ENCODE data around the gene RAB22A. TPM values are rescaled to one million over a fixed set of nuclear protein-coding genes. Genes with fewer than 3 reads are reported as not detected.

The RAB22A gene
- total and polyA plus RNA-seq, 9 of the 15 experiments (the other 6 are each of a cell fraction or from before 2014, with no cell fraction given), result 1.1 to 8.0 (median 6.7) TPM

DNA sequence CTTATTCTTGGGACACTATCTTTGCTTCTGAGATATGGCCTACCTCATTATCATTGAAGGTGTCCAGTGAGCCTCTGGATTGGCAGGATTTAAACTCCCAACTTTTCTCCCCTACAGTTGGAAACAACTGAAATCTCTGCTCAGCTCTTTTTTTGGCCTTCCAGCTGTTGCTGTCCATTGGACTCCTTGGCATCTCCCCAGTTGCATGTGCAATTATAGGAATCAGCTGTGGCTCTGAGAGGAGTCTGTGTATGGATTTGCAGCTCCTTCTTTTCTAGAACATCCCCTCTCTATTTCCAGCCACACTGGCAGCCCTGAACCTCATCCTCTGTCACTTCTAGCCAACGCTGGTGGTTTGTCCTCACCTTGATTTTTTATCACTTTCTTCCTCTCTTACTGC is 21.2 kb downstream of the RAB22A start (continued):
- no peak for TF ChIP-seq HMBOX1 (IDR thresholded peaks at IDR 0.05)
- TF ChIP-seq PPARD (CRISPR knock-in tag; IDR thresholded peaks at IDR 0.05), result no peak
- no peak for TF ChIP-seq MTA2 (IDR thresholded peaks at IDR 0.05; ENCODE audit: low read depth)
- TF ChIP-seq PHB (CRISPR knock-in tag; IDR thresholded peaks at IDR 0.05), result no peak
- no peak for TF ChIP-seq ZNF77 (CRISPR knock-in tag; IDR thresholded peaks at IDR 0.05)

GRCh38 chr20:58331961-58332551 is 22.5 kb downstream of the RAB22A start:
- Histone ChIP-seq H3K27me3 (ENCODE audit: control insufficient read depth in 2 of 2, insufficient read depth in 2 of 2, low read length in 2 of 2) (no peaks in the 10 kb centered on the region), H3K4me1 (replicated peaks in 1 of 2; ENCODE audit: control insufficient read depth in 2 of 2, insufficient read depth in 2 of 2, low read length in 2 of 2) (peaks cover 0 to 5% of the 10 kb centered on the region in 2 experiments; a peak in 2 of 5 replicates), H2AFZ (ENCODE audit: low read depth, low read length) (no peak overlapping the region), H3K4me3 (no peak overlapping the region), H3K79me2 (ENCODE audit: control insufficient read depth, insufficient read depth, low read length) (peaks cover 38% of the 10 kb centered on the region), H3K27ac (ENCODE audit: extremely low read depth, low read depth, low read length) (no peak overlapping the region), H3K9me1 (ENCODE audit: control insufficient read depth, insufficient read depth, low read length) (no peaks in the 10 kb centered on the region), H3K9ac (ENCODE audit: insufficient read depth in 1 of 2, low read depth in 2 of 2, low read length in 2 of 2) (no peak overlapping the region), H3K36me3 (ENCODE audit: control insufficient read depth, insufficient read depth, low read length) (peaks cover 16% of the 10 kb centered on the region; the same call in 2 of the 3 replicates), H4K20me1 (replicated peaks; ENCODE audit: control insufficient read depth, insufficient read depth, low read length) (0 out of 2 replicates have a peak, but pooled peaks cover 2% of the 10 kb centered on the region), H3K9me3 (replicated peaks; ENCODE audit: control insufficient read depth, insufficient read depth, low read depth, low read length) (no peaks in the 10 kb centered on the region), H3K4me2 (ENCODE audit: insufficient read depth, low read length) (no peak overlapping the region)
- in situ Hi-C loops (cut with MboI) (no loop called here), intact Hi-C loops (cut with micrococcal nuclease) (no loop called here)
- ChIA-PET POLR2A (interaction anchor here (0.6 to 1.2 kb wide), 3 partner anchors 20 to 31 kb away, joined by 3 to 4 read pairs (median 3); no protein-coding TSS in a partner anchor), CTCF (ENCODE audit: low intra/inter-chr PET ratio) (no interaction called here)
- WGBS (ENCODE audit: insufficient coverage, low coverage, missing lambda C conversion rate), result 69% methylated on average over 3 of the region's 3 CpGs
- DNase-seq (ENCODE audit: extremely low read depth in 1 of 4, low spot score in 3 of 4) (no peak), ATAC-seq (no peak), FAIRE-seq (no peak)
- no TSS peak for BruUV-seq (replicated peaks)
- TF ChIP-seq ZNF277 (CRISPR knock-in tag; IDR thresholded peaks at IDR 0.05; ENCODE audit: borderline replicate concordance) (no peak), BHLHE40 (IDR thresholded peaks at IDR 0.05; ENCODE audit: low read length) (no peak), ATF7 (IDR thresholded peaks at IDR 0.05) (no peak), PPARD (CRISPR knock-in tag; IDR thresholded peaks at IDR 0.05) (no peak), PYGO2 (tag; IDR thresholded peaks at IDR 0.05) (no peak), FOXJ2 (tag; IDR thresholded peaks at IDR 0.05) (no peak), CBX8 (IDR thresholded peaks at IDR 0.05; ENCODE audit: borderline replicate concordance, extremely low read depth, low read depth, low read length, poor library complexity, severe bottlenecking) (no peak), TSHZ1 (CRISPR knock-in tag; IDR thresholded peaks at IDR 0.05) (no peak)
- TF ChIP-seq, protein P1, sequence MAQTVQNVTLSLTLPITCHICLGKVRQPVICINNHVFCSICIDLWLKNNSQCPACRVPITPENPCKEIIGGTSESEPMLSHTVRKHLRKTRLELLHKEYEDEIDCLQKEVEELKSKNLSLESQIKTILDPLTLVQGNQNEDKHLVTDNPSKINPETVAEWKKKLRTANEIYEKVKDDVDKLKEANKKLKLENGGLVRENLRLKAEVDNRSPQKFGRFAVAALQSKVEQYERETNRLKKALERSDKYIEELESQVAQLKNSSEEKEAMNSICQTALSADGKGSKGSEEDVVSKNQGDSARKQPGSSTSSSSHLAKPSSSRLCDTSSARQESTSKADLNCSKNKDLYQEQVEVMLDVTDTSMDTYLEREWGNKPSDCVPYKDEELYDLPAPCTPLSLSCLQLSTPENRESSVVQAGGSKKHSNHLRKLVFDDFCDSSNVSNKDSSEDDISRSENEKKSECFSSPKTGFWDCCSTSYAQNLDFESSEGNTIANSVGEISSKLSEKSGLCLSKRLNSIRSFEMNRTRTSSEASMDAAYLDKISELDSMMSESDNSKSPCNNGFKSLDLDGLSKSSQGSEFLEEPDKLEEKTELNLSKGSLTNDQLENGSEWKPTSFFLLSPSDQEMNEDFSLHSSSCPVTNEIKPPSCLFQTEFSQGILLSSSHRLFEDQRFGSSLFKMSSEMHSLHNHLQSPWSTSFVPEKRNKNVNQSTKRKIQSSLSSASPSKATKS (CRISPR knock-in tag; IDR thresholded peaks at IDR 0.05), result no peak
